AG04450 (cell line): ENCODE measurements around the gene CD28. TPM values are rescaled to one million over a fixed set of nuclear protein-coding genes. Genes with fewer than 3 reads are reported as not detected.
"Not testable (repeated sequence)": the region's sequence is repeated elsewhere in the genome, so short reads cannot be mapped to it uniquely, and the experiment has no call there.

Experiments used
- CTCF ChIA-PET: fragments of 300-600, 350-600 bp; formaldehyde crosslinking; extraction: SDS; loops from one replicate; lab custom pipeline; 2022; ENCODE audit warnings: antibody characterized with exemption, inconsistent platforms; lab: Charles Lee
- POLR2A ChIA-PET: fragments of 350-600 bp; formaldehyde crosslinking; extraction: SDS; loops from one replicate; lab custom pipeline; 2021; ENCODE audit warnings: antibody characterized with exemption, inconsistent platforms; lab: Yijun Ruan, JAX
- DNase-seq: peaks from one replicate; pipeline ENCODE4 v3.0.0-alpha.2; 2011; ENCODE audit warnings: low read depth, low spot score
- H3K27ac ChIP-seq: one replicate; pipeline ENCODE4 v1.5.1; 2012; ENCODE audit warnings: low read depth, low read length, control low read depth
- H3K27me3 ChIP-seq: one replicate; pipeline ENCODE4 v1.6.0; 2012; ENCODE audit warnings: low read length; ENCODE audit not compliant: control insufficient read depth, insufficient read depth
- H3K4me3 ChIP-seq: 2 replicates; pipeline ENCODE4 v1.5.1; 2011; ENCODE audit warnings: mild to moderate bottlenecking, low read depth, low read length, control low read depth
- H3K9me3 ChIP-seq: 2 replicates; pipeline ENCODE4 v1.5.1; 2012; ENCODE audit warnings: low read length; ENCODE audit not compliant: control insufficient read depth, insufficient read depth
- polyA plus RNA-seq: library from polyadenylated mRNA; depleted of rRNA; stranded (reverse); fragments of >200 nt; gene quantifications from 2 replicates; pipeline ENCODE4 v1.2.3, GENCODE V29; 2011
- TF ChIP-seq, protein P1 (sequence below): IDR thresholded peaks from 2 replicates; pipeline ENCODE4 v1.5.1; 2011; ENCODE audit warnings: low read depth, low read length, control low read depth, inconsistent platforms

CD28 gene
- polyA plus RNA-seq, 1 experiment = not detected

DNA sequence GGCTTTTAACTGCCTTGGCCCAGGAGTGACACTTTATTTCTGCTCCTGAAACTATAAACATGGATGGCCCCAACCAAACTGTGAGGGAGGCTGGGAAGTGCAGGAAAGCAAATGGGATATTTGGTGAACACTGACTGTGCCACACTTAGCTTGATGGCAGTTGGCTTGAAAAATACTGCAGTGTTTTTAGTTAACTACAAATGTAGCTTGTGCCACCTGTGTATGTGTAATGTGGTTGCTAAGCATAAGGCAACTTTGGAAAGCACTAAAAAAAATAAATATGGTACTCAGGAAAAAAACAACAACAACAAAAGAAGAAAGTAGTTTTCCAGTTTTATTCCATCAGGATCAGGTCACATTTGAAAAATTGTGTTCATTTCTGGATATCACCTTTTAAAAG lies 73.8 kb downstream of the CD28 start:
- Histone ChIP-seq H3K9me3 (no peaks in the 10 kb centered on the region; the same call in 1 of the 2 replicates), H3K4me3 (no peak overlapping the region), H3K27ac (no peak overlapping the region), H3K27me3 (no peaks in the 10 kb centered on the region)
- ChIA-PET CTCF (no interaction called here), POLR2A (no interaction called here)
- no peak for DNase-seq
- TF ChIP-seq, protein P1, sequence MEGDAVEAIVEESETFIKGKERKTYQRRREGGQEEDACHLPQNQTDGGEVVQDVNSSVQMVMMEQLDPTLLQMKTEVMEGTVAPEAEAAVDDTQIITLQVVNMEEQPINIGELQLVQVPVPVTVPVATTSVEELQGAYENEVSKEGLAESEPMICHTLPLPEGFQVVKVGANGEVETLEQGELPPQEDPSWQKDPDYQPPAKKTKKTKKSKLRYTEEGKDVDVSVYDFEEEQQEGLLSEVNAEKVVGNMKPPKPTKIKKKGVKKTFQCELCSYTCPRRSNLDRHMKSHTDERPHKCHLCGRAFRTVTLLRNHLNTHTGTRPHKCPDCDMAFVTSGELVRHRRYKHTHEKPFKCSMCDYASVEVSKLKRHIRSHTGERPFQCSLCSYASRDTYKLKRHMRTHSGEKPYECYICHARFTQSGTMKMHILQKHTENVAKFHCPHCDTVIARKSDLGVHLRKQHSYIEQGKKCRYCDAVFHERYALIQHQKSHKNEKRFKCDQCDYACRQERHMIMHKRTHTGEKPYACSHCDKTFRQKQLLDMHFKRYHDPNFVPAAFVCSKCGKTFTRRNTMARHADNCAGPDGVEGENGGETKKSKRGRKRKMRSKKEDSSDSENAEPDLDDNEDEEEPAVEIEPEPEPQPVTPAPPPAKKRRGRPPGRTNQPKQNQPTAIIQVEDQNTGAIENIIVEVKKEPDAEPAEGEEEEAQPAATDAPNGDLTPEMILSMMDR = no peak

DNA sequence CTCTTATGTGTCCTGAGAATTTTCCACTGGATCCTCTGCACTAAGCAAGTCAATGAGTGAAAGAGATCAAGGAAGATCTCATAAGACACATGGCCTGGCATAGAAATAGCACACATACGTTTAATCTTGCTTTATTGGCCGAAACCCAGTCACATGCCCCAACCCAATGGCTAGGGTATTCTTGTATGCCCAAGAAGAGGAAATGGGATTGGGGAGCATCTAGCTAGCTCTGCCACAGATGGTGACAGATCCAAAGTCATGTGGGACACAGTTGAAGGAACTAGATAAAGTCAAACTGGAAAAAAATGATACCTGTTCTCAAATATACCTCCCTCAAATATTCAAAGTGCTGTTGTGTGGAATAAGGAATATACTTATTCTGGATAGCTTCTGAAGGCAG lies 74.7 kb downstream of the CD28 start:
- POLR2A ChIA-PET = no interaction called here
- DNase-seq = no peak
- H3K27me3 ChIP-seq = no peaks in the 10 kb centered on the region
- no peaks in the 10 kb centered on the region; the same call in 1 of the 2 replicates for H3K9me3 ChIP-seq
- CTCF ChIA-PET = interaction anchor here (1.1 kb wide), 1 partner anchor 18 kb away, joined by 3 read pairs; no protein-coding TSS in a partner anchor
- H3K4me3 ChIP-seq = no peak overlapping the region
- no peak overlapping the region for H3K27ac ChIP-seq
- TF ChIP-seq, protein P1 = no peak

DNA sequence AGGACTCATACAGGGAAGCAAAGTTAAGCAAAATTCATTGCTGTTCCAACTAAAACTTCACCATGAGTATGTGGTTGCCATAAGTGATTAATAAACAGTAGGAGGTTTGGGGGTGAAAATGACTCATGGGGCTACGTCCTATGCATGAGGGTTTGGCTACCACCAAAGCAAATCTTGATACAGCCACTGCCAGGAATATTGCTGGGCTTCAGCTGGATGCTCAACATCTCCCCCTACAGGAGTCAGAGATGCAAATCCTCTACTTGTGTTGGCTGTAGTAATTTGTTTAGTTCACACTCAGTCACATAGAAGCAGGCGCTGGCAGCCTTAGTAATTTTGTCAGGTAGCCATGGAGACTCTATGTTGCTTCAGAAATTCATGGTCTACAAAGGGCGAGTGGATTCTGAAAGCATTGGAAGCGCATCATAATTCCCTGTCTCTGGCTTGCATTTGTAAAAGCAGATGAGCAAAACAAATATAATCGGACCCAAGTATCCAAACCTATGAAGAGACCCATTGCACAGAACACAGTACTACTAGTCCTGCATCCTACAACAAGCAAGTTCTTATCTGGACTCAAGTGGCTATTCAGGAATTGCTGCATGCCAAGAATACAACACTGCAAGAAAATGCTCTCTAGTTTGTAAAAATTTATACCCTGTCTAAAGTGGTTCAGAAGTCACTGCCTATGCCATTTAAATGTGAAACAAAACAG lies 76.0 kb downstream of the CD28 start:
- TF ChIP-seq, protein P1 = peak; percentile 86

DNA sequence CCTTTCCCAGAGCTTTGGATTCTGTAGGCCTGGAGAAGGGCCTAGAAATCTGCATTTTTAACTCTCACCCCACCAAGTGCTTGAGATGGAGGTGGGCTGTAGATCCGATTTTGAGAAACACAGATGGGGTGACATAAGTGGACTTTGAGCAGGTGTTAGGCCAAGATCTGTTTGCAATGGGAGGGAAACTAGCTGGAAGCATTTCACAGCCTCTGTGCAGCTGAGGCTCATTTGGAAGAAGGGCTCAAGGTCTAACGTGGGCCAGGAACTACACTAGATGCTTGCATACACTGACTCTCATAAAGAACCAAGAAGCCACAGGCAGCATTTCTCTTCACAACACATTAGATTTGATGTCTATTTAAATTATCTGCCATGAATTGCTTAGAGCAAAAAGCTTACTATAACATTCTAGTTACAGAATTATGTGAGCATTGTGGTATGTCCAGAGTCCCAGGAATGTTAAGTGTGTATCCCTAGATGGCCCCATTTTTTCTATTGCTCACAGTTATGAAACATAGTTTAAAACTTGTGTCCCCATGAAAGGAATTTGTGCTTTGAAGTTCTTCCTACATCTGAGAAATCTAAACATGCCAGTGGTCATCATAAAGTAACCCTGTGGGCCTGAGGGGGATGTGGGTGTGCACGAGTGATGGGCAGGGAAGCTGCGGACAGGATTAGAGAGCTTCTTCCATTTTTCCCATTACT lies 77.2 kb downstream of the CD28 start:
- H3K4me3 ChIP-seq = no peak overlapping the region
- H3K27me3 ChIP-seq = no peaks in the 10 kb centered on the region
- peak overlapping the region; percentile 62 for H3K27ac ChIP-seq
- POLR2A ChIA-PET = interaction anchor here (1.0 to 2.0 kb wide), 8 partner anchors 9 to 156 kb away, joined by 3 to 5 read pairs (median 4); no protein-coding TSS in a partner anchor
- CTCF ChIA-PET = interaction anchor here (0.6 to 1.8 kb wide), 6 partner anchors 14 to 57 kb away, joined by 3 to 8 read pairs (median 4); no protein-coding TSS in a partner anchor
- peak; percentile 61 for DNase-seq
- TF ChIP-seq, protein P1 = no peak
- H3K9me3 ChIP-seq = no peaks in the 10 kb centered on the region; the same call in 1 of the 2 replicates

More for the DNA sequence above, 76.0 kb downstream of the CD28 start:
- peak; percentile 68 for DNase-seq
- CTCF ChIA-PET = interaction anchor here (0.8 to 1.8 kb wide), 5 partner anchors 10 to 35 kb away, joined by 3 to 6 read pairs (median 3); no protein-coding TSS in a partner anchor
- Histone ChIP-seq H3K9me3 (no peaks in the 10 kb centered on the region; the same call in 1 of the 2 replicates), H3K27me3 (no peaks in the 10 kb centered on the region), H3K27ac (peak overlapping the region; percentile 57), H3K4me3 (no peak overlapping the region)
- POLR2A ChIA-PET = interaction anchor here (2.0 kb wide), 1 partner anchor 155 kb away, joined by 5 read pairs; no protein-coding TSS in a partner anchor

DNA sequence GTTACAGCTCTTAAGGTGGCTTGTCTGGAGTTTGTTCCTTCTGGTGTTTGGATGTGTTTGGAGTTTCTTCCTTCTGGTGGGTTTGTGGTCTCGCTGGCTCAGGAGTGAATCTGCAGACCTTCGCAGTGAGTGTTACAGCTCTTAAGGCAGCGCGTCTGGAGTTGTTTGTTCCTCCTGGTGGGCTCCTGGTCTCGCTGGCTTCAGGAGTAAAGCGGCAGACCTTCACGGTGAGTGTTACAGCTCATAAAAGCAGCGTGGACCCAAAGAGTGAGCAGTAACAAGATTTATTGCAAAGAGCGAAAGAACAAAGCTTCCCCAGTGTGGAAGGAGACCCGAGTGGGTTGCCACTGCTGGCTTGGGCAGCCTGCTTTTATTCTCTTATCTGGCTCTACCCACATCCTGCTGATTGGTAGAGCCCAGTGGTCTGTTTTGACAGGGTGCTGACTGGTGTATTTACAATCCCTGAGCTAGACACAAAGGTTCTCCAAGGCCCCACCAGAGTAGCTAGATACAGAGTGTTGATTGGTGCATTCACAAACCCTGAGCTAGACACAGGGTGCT lies 78.4 kb downstream of the CD28 start:
- DNase-seq, CTCF ChIA-PET: not testable (repeated sequence)

DNA sequence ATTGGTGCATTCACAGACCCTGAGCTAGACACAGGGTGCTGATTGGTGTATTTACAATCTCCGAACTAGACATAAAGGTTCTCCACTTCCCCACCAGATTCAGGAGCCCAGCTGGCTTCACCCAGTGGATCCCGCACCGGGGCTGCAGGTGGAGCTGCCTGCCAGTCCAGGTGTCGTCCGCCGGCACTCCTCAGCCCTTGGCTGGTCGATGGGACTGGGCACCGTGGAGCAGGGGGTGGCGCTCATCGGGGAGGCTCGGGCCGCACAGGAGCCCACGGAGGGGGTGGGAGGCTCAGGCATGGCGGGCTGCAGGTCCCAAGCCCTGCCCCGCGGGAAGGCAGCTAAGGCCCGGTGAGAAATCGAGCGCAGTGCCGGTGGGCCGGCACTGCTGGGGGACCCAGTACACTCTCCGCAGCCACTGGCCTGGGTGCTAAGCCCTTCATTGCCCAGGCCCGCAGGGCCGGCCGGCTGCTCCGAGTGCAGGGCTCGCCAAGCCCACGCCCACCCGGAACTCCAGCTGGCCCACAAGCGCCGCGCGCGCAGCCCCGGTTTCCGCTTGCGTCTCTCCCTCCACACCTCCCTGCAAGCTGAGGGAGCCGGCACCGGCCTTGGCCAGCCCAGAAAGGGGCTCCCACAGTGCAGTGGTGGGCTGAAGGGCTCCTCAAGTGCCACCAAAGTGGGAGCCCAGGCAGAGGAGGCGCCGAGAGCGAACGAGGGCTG lies 79.1 kb downstream of the CD28 start:
- H3K9me3 ChIP-seq, H3K4me3 ChIP-seq, CTCF ChIA-PET, H3K27me3 ChIP-seq, DNase-seq, H3K27ac ChIP-seq: not testable (repeated sequence)
- POLR2A ChIA-PET = interaction anchor here (0.5 kb wide), 1 partner anchor 455 kb away, joined by 6 read pairs; no protein-coding TSS in a partner anchor

More for the DNA sequence above, 78.4 kb downstream of the CD28 start:
- POLR2A ChIA-PET = interaction anchor here (1.3 to 1.5 kb wide), 3 partner anchors 10 to 27 kb away, joined by 4 to 5 read pairs (median 4); no protein-coding TSS in a partner anchor
- not testable (repeated sequence) for H3K27ac ChIP-seq, H3K9me3 ChIP-seq, H3K27me3 ChIP-seq, H3K4me3 ChIP-seq
